Measurements from ENCODE around the gene SLC37A4.
"Not testable (repeated sequence)": the region's sequence is repeated elsewhere in the genome, so short reads cannot be mapped to it uniquely, and the experiment has no call there.

The SLC37A4 gene

DNA sequence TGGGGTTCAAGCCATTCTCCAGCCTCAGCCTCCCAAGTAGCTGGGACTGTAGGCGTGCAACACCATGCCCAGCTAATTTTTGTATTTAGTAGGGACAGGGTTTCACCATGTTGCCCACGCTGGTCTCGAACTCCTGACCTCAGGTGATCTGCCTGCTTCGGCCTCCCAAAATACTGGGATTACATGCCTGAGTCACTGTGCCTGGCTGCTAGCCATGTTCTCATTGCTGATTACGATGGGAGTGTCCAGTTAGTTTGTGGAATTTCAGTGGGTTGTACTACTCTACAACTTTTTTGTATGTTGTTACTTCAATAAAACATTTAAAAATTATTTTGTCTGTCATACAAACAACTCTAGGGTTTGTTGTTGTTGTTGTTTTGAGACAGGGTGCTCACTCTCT lies 32.1 kb upstream of the SLC37A4 start:
- no peak overlapping the region for H3K27ac ChIP-seq
- TF ChIP-seq, protein P1, sequence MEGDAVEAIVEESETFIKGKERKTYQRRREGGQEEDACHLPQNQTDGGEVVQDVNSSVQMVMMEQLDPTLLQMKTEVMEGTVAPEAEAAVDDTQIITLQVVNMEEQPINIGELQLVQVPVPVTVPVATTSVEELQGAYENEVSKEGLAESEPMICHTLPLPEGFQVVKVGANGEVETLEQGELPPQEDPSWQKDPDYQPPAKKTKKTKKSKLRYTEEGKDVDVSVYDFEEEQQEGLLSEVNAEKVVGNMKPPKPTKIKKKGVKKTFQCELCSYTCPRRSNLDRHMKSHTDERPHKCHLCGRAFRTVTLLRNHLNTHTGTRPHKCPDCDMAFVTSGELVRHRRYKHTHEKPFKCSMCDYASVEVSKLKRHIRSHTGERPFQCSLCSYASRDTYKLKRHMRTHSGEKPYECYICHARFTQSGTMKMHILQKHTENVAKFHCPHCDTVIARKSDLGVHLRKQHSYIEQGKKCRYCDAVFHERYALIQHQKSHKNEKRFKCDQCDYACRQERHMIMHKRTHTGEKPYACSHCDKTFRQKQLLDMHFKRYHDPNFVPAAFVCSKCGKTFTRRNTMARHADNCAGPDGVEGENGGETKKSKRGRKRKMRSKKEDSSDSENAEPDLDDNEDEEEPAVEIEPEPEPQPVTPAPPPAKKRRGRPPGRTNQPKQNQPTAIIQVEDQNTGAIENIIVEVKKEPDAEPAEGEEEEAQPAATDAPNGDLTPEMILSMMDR (IDR thresholded peaks at IDR 0.05): no peak
- H3K4me3 ChIP-seq (ENCODE audit: low read depth in 1 of 2, low read length in 1 of 2): no peak overlapping the region

DNA sequence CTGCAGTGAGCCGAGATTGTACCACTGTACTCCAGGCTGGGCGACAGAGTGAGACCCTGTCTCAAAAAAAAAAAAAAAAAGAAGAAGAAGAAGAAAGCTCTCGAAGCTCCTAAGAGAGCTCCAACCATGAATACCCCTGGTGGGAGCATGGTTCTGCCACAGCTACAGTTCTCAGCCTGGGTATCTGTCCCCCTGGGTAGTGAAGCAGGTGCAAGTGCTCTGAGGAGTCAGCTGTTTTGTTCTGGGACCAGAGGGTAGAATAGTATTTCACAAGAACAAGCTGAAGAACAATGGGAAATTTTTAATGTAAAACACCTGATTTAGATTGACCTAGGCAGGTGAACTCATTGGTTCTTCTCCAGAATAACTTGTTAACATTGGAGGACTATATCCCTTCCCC lies 30.6 kb upstream of the SLC37A4 start:
- Histone ChIP-seq H3K4me3 (ENCODE audit: low read depth in 1 of 2, low read length in 1 of 2) (no peak overlapping the region), H3K27me3 (no peaks in the 10 kb centered on the region), H3K27ac (no peak overlapping the region), H3K36me3 (no peaks in the 10 kb centered on the region), H3K9me3 (no peaks in the 10 kb centered on the region), H3K4me1 (ENCODE audit: control insufficient read depth in 1 of 2, insufficient read depth in 1 of 2, low read depth in 1 of 2, low read length in 1 of 2) (peaks cover 21 to 23% of the 10 kb centered on the region in 2 experiments)
- TF ChIP-seq, protein P1 (IDR thresholded peaks at IDR 0.05): no peak

More for the DNA sequence above, 32.1 kb upstream of the SLC37A4 start:
- no peaks in the 10 kb centered on the region for H3K27me3 ChIP-seq
- H3K36me3 ChIP-seq: no peaks in the 10 kb centered on the region
- H3K4me1 ChIP-seq (ENCODE audit: control insufficient read depth in 1 of 2, insufficient read depth in 1 of 2, low read depth in 1 of 2, low read length in 1 of 2): peaks cover 20 to 25% of the 10 kb centered on the region in 2 experiments
- H3K9me3 ChIP-seq: no peaks in the 10 kb centered on the region

- not testable (repeated sequence) for H3K27ac ChIP-seq
Measured at GRCh38 chr11:119059128-119059527, 28.5 kb upstream of the SLC37A4 start.

DNA sequence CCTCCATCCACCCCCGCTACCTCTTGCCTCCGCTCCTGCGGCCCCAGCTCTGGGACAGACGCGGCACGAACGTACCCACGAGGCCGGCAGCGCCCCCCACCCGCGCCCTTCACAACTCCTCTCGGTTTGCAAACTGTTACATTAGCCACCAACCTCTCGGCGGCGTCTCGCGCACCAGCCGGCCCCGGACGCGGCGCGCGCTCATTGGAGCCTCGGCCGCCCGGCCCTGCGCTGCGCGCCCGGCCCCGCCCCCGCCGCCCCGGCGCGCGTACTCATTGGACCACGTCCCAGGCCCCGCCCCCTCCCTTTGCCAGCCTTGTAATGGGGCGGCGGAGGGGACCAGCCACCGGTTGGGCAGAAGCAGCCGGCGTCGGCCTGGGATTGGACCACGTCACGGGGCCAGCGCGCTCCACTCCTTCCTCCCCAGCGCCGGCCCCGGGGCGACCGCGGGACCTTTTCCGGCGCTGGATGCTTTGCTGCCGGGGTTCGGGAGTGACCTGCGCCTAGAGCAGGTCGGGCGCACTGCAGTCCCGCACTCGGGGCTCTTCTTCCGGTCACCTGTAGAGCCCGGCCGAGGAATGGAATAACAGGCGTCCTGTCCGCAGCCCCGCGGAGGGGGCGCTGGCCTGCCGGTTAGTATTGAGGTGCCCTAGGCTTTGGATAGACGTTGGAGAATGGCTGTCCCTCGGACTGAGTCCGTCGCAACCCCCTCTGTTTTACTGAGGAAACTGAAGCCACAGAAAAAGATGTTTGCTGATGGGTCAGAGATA lies 26.5 kb upstream of the SLC37A4 start, which contains the start of gene HYOU1:
Gene HYOU1 (minus strand): TSS at position 206 of the 770 bp plus-strand sequence. CDS start 1,045 bp downstream, outside the sequence.
- Histone ChIP-seq H3K27ac (peak within 1 kb of the TSS; percentile 91), H3K4me1 (ENCODE audit: control insufficient read depth in 1 of 2, insufficient read depth in 1 of 2, low read depth in 1 of 2, low read length in 1 of 2) (peaks cover 20% of the 10 kb centered on the region in 2 experiments), H3K4me3 (ENCODE audit: low read depth in 1 of 2, low read length in 1 of 2) (peak within 1 kb of the TSS; percentile 74 to 98), H3K9me3 (no peaks in the 10 kb centered on the region), H3K27me3 (no peaks in the 10 kb centered on the region), H3K36me3 (peaks cover 22% of the 10 kb centered on the region)
- TF ChIP-seq, protein P1 (IDR thresholded peaks at IDR 0.05): peak; percentile 68

More at GRCh38 chr11:119059128-119059527, 28.5 kb upstream of the SLC37A4 start:
- H3K4me3 ChIP-seq (ENCODE audit: low read depth in 1 of 2, low read length in 1 of 2); H3K36me3 ChIP-seq; H3K9me3 ChIP-seq; H3K27me3 ChIP-seq: not testable (repeated sequence)
- peaks cover 20% of the 10 kb centered on the region in 2 experiments for H3K4me1 ChIP-seq (ENCODE audit: control insufficient read depth in 1 of 2, insufficient read depth in 1 of 2, low read depth in 1 of 2, low read length in 1 of 2)

DNA sequence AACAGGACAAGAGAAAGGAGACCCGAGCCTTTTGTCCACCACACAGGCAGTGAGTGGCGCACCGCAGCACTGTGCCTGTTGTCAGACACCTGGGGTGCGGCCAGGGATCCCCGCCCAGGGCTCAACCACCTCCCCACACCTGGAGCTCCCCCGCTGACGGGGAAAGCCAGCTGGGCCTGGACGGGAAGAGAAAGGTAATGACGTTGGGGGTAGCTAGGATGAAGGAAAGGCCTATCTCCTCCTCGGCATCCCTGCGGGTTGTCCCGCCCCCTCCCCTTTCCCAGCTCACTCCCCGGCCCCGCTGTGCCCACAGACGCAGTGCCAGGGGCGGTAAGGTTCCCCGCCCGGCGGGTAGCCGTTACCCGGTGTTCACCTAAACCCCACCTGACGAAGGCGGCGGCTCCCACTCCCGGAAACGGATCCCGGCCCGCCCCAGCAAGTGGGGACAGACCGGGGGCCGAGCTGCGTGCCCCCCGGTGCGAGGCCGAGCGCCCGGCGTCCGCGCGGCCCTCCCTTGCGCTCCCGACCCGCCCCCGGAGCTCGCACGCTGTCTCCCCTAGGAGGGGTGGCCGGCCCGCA lies 25.8 kb upstream of the SLC37A4 start:
- Histone ChIP-seq H3K27ac (peak overlapping the region; percentile 91), H3K4me3 (ENCODE audit: low read depth in 1 of 2, low read length in 1 of 2) (peak overlapping the region; percentile 74 to 98), H3K9me3 (no peaks in the 10 kb centered on the region), H3K36me3 (peaks cover 28% of the 10 kb centered on the region), H3K27me3 (no peaks in the 10 kb centered on the region), H3K4me1 (ENCODE audit: control insufficient read depth in 1 of 2, insufficient read depth in 1 of 2, low read depth in 1 of 2, low read length in 1 of 2) (peaks cover 20% of the 10 kb centered on the region in 2 experiments)
- TF ChIP-seq, protein P1 (IDR thresholded peaks at IDR 0.05): no peak

DNA sequence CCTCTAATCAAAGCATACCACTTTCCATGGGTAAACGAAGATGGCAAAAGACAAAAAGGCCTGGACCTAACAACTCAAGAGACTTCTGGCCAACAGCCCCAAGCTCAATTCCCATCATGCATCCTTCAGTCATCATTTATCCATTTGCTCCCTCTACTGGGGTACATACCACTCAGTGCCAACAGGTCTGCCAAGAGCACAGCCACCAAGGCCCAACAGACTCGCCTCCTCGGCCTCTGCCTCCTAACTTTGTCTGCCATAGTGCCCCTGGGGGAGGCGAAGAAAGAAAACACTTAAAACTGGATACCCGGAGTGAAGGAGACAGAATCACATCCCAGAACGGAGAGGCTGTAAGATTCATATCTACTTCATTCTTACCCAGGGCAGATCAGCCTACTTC lies 25.2 kb upstream of the SLC37A4 start:
- Histone ChIP-seq H3K36me3 (peaks cover 34% of the 10 kb centered on the region), H3K4me3 (ENCODE audit: low read depth in 1 of 2, low read length in 1 of 2) (peak overlapping the region; percentile 74 to 98), H3K27me3 (no peaks in the 10 kb centered on the region), H3K4me1 (ENCODE audit: control insufficient read depth in 1 of 2, insufficient read depth in 1 of 2, low read depth in 1 of 2, low read length in 1 of 2) (peaks cover 20% of the 10 kb centered on the region in 2 experiments), H3K9me3 (no peaks in the 10 kb centered on the region), H3K27ac (peak overlapping the region; percentile 91)
- TF ChIP-seq, protein P1 (IDR thresholded peaks at IDR 0.05): no peak

Measured in neutrophil (primary cell).